HG02759 (cell line): ENCODE data around the gene GPX3.

Experiments used
- ATAC-seq: cut with Tn5 transposase; IDR thresholded peaks from one replicate; pipeline ENCODE4 v1.9.1; 2021; ENCODE audit warnings: mild to moderate bottlenecking, moderate library complexity; ENCODE audit not compliant: unreplicated experiment

The GPX3 gene, protein sequence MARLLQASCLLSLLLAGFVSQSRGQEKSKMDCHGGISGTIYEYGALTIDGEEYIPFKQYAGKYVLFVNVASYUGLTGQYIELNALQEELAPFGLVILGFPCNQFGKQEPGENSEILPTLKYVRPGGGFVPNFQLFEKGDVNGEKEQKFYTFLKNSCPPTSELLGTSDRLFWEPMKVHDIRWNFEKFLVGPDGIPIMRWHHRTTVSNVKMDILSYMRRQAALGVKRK

DNA sequence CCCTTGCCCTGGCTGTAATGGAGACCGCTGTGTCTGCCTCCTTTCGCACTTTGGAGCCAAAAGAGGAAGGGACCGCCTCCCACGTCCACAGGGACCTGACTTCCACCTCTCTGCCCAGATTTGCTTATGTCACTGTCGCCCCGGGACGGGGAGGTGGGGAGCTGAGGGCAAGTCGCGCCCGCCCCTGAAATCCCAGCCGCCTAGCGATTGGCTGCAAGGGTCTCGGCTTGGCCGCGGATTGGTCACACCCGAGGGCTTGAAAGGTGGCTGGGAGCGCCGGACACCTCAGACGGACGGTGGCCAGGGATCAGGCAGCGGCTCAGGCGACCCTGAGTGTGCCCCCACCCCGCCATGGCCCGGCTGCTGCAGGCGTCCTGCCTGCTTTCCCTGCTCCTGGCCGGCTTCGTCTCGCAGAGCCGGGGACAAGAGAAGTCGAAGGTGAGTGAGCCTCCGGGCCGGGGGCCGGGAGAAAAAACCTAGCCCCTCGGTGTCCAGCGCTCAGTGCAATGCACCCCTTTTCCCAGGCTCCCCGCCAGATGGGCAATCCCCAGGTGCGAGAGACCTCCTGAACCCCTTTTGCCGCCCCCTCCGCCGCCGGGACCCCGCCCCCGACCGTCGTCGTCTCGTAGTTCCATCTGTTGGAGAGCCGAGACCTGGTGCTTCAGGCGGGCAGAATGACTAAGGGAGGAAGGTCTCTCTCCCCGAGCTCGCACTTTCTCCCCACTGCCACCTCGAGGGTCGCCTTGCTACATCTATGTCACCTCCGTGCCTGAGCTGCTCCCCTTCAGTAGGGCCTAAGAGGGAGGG lies at the start of gene GPX3:
Gene GPX3, plus strand, starts transcription at position 288 of the 807 bp plus-strand sequence. Its CDS starts 64 bp downstream, at position 352.
- peak; percentile 78 for ATAC-seq

DNA sequence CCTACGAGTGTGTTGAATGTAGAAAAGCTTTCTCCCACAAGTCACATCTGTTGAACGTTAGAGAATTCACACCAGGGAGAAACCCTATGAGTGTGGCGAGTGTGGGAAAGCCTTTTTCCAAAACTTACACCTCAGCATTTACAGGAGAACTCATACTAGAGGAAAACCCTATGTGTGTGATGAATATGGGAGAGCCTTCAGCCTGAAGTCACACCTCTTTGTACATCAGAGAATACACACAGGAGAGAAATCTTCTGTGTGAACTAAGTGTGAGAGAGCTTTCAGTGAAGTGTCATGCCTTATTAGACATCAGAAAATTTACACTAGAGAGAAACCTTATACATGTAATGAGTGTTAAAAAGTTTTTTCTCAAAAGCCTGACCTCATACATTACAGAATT lies 41.8 kb upstream of the GPX3 start:
- no peak for ATAC-seq

DNA sequence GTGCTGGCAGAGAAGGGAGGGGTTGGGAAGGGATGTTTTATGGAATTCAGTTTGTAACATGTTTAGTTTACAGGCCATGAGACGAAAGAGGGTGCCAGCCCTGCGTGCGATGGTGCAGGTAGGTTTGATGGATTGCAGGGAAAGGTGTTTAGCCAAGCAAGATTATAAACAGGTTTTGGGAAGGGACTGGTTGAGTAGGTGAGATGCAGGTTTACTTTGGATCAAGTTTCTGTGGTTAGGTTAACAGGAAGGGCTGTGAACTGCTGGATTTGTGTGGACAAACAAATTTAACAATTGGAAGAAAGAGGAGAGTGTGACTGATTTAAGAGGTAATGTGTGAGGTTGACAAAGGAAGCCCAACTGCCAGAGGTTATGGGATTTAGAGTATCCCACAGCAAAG lies 32.6 kb upstream of the GPX3 start:
- ATAC-seq = no peak

DNA sequence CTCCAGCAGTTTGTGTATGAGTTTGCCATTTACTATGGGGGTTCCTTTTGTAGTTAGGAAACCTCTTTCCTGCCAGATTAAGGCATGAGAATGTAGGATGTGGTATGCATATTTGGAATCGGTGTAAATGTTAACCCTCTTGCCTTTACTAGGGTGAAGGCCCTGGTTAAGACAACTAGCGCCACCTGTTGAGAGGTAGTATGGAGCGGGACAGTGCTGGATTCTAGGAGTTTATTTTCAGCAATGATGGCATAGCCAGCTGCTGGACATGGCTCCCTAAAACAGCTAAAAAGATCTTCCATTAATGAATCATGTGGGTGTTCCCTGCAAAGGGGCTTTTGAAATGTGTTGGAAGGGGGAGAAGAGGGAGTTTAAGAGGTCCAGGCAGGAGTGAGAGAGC lies 30.7 kb upstream of the GPX3 start:
- ATAC-seq = no peak

DNA sequence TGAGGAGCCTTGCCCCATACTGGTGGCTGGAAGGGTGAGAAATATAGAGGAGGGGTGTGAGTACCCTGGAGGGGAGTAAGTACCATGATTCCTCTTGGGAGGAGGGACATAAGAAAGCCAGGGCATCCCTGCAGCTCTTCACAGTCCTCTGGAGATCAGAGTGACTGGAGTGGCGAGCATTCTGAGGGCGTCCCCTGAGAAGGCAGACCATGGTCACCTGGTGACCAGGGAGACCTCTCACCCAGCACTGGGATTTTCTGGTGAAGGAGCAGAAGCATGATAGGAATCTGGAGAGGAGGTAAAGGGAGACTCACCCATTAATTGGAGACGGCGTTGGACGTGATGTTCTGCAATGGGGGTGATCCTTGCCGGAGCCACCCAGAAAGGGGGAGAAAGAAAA lies 27.7 kb upstream of the GPX3 start:
- ATAC-seq = no peak

DNA sequence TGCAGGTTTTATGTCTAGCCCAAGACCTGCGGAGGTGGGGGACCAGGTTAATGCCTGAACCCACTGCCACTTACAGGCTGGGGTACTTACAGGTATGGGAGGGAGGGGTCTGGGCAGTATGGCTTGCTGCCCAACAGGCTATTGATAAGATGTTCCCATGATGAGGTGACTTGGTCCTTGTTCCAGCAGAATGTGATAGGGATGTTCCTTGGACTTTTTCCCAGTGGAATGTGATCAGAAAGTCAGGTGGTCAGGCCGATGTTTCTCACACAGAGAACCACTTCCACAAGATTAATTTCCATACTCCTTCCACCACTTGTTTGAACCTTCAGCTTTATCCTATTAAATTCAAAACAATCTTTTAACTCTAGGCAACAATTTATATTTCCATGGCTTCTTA lies 27.0 kb upstream of the GPX3 start:
- no peak for ATAC-seq

DNA sequence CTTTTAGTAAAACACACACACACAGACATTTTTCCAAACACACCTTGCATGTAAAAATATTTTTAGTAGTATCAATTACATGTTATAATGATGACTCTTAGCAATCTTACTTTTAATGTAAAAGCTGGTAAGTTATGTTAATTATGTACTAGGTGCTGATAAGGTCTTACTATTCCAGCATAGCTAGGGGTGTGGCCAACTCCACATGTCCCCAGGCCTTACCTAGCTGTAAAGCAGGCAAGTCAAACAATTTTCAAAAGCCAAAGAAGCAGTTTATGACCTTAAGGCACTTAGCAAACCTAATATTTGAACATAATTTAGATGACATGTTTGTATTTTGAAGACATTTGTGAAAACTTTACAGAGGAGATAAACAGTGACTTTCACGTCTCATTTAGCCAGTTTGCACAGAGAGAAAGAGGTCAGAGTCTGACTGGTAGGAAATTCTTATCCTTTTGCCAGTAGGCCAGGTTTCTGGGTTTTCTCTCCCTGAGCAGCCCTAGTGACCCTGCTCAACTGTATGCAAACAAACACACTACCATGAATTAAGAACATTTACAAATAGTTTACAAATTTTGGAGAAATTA lies 26.5 kb upstream of the GPX3 start:
- no peak for ATAC-seq

DNA sequence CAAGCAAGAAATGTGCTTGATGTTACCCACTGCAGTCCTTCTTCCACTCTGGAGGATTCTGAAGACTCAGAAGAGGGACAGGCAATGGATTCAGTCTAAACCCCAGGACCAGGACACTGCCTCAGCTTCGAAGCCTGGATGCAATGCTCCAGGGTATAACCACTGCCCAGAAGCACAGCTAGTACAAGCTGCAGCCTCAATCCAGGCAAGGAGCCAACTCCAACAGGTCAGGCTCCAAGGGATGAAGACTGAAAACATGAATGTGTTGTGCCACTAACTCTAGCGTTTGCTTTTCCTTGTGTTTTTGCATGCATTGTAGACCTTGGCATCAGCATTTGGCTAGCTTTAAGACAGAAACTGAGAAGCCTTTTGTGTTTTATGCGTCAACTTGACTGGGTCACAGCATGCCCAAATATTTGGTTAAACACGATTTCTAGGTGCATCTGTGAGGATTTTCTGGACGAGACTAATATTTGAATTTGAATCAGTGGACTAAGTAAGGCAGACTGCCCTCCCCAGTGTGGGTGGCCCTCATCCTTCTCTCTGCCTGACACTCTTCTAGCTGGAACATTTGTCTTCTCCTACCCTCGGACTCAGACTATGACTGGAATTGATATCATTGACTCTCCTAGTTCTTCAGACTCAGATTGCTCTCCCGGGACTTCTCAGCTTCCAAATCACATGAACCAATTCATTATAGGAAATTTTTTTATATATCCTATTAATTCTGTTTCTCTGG lies 20.5 kb upstream of the GPX3 start:
- no peak for ATAC-seq

DNA sequence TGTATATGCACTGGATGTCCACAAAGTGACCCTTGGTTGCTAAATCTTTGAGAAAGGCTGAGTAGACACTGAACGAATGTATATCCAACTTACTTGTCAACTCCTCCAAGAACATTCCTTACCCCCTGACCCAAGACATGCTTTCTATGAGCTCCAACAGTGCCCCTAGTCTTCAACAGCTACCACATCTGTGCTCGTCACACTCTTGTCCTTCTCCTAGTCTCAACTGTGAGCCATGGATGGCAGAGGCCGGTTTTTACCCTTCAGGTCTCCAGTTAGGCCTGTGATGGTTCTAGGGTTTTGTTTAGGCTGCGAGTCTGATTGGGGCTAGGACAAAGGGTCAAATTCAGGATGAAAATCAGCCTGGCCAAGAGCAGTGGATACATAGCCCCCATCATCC lies 19.0 kb upstream of the GPX3 start:
- ATAC-seq = no peak

DNA sequence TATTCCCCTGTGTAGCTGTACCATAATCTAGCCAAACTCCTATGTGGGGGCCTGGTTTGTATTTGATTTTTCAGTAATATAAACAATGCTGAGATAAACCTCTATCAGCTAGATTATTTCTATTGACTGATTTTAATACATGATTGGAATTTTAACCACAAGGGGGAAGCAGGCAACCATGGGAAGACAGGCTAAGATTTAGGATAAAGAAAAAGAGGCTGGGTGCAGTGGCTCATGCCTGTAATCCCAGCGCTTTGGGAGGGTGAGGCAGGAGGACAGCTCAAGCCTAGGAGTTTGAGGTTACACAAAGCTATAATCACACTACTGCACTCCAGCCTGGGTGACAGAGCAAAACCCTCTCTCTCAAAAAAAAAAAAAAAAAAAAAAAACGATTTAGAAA lies 18.1 kb upstream of the GPX3 start:
- no peak for ATAC-seq

DNA sequence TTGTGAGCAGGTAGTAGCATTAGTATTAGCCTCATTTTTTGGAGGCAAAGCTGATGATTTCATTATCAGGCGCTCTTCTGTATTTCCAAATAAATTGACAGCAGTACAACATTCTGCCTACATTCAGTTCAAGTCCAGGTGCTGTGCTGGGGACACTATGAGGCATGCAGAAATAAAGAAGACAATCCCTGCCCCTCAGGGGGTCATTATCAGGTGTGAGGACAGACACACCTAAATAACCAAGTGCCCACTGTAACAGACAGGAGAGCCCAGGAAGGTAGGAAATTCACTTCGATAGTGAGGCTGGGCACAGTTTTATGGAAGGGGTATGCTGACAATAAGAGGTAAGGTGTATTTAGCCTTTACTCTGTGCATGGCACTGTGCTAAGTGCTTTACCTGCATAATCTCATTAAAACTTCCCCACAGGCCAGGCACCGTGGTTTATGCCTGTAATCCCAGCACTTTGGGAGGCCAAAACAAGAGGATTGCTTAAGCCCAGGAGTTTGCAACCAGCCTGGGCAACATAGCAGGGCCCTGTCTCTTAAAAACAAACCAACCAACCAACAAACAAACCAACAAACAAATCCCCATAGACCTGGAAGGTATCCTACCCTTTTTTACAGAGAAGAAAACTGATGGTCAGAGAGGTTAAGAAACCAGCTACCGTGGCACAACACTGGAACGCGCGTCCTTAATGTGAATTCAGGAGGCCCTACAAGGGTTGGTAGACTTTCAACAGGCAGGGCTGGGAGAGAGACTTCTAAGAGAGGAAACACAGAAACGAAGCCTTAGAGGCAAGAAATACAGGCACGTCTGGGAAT lies 17.5 kb upstream of the GPX3 start:
- ATAC-seq = no peak

DNA sequence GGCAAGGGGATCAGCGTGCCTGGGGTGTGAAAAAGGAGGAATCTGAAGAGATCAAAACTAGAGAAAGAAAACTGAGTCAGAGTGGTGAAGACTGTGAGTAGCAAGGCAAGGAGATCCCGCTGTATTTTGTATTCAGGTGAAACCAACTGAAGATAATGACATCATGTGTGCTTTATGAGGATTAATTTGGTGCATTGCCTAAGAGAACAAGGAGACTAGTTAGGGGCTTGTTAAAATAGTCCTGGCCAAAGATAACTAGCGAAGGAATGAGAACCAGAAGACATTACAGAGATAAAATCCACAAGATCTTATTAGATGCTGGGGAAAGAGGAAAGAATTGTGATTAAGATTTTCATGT lies 16.9 kb upstream of the GPX3 start:
- no peak for ATAC-seq

DNA sequence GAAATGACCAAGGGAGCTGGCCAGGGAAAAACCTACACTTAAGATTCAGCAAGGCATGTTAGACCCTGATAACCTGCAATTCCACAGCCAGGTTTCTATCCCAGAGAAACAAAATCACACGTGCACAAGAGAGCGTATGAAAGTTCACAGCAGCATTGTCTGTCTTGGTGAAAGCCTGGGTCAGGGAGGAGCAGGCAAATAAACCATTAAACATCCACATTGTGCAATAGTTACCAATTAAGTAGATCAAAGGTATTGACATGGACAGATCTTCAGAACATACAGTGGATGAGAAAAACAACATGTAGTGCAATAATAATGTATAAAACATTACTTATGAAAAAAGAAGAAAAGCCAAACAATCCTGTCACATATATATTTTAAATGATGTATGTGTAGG lies 15.9 kb upstream of the GPX3 start:
- no peak for ATAC-seq

DNA sequence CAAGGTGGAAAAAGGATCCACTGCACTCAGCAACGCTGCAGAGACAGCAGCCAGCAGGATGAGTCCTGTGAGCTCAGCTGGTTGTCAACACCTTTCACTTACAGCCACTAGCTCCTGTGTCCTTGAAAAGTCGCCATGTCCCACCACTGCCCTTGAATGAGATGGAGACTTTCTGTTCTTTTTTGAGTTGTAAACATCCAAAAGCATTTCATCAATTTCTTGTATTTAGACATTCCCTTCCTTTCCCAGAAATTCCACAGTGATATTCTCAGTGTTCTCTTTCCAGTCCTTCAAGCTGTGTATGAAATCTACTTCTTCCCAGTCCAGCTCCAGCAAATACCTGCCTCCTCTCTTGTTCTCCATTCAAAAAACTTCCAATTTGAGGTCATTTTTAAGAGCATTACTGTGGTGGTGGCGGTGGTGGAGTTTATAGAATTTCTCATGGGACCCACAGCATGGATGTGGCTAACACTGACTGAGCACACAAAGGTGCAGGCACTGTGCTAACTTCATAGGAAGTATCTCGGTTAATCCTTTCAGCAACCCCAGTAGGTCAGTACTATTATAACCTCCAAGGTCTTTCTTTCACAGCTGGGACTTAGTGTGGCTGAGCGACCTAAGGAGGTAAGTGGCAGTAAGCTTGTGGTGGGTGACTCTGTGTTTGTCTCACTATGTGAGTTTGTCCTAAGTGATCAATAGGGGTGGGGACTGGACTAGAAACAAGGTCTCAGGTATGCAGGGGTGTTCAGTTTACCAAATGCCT lies 15.0 kb upstream of the GPX3 start:
- ATAC-seq = no peak

DNA sequence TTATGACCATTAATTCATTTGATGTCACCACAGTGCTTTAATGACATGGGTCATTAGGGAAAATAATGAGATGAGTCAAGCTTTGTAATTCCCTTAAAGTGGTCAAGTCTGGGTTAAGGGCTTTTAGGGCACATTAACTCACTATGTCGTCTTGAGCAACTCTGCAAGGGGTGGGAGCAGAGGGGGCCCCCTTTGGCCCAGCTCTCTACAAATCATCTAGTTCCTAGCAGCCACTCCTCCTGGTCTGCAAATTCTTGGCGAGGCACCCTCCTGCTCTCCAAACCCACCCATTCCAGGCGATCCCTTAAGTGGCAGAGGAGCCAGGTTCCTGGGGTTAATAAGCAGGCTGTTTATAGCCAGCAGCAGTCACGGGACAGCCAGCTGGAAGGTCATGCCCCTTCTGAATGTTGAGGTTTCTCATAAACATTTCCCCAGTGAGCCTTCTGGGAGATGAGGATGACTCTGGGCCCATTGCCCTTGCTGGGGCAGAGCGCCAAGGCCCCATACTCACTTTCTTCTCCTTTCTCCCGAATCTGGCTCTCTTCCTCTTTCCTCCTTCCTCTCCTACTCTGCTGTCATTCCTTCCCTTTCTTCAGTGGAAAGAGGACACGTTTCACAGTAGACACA lies 14.3 kb upstream of the GPX3 start:
- ATAC-seq = no peak

DNA sequence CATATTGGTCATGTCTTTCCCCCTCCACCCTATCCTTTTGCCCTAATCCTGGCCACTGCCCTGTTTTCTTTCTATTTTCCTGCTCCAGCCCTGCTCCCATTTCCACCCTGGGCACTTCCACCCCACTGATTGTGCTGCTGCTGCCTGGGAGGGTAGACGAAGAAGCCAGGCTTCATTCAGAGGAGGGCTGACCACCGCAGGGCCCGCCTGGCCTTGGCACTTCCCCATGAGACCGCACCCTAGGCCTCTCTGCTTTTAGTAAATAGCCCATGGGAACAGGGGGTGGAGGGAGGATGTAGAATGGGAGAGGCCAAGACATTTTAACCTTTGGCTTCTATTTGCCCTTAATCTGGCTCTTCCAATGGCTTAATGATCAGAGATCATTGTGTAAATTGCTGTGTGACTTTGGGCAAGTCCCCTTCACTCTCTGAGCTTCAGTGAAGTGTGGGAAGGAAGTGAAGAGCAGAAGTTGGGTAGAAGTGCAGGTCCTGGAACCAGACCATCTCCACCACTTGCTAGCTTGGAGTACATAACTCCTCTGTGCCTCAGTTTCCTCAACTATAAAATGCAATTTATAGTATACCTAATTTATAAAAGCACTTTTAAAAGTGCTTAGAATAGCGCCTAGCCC lies 13.6 kb upstream of the GPX3 start:
- ATAC-seq = no peak

DNA sequence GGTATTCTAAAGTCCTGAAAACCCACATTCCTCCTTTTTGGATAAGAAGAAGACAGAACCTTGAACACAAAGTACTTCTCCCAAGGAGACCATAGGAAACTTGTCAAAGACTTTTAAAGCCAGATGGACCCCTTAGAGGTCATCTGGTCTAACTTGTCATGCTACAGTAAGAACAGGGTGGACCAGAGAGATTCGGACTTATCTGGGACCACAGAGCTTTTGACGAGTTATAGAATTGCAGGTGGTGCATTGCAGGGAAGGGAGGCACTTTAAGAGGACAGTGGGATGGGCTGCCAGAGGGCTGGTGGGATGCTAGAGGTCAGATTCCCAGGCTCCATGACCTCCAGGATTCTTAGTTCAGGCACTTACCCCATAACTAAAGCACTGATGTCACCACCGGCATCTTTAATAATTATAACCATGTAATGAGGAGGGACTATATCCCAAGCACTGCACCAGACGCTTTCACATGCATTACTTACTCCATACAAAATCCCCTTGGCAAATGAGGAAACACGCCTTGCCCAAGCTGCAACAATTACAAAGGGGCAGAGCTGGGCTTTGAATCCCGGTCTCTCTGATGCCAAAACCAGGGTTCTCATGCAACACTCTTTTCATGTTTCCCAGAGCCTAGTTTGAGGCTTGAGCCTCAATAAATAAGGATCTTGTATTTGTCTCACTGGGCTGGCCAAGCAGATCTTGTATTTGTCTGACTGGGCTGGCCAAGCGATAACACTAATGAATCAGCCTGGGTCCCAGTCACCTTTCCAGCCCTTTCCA lies 12.8 kb upstream of the GPX3 start:
- no peak for ATAC-seq

DNA sequence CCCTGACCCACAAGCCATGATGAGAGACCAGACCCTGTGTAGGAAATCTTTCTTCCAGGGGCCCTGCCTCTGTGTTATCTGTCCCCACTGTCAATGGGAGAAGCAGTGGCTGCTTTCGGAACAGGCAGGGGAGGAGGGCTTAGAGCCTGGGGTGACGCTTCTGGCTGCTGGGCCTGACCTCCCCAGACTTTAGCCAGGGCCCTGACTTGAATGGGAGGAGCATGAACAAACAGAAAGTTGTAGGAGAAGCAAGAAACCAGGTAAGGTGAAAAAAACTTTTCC lies 12.2 kb upstream of the GPX3 start:
- no peak for ATAC-seq

DNA sequence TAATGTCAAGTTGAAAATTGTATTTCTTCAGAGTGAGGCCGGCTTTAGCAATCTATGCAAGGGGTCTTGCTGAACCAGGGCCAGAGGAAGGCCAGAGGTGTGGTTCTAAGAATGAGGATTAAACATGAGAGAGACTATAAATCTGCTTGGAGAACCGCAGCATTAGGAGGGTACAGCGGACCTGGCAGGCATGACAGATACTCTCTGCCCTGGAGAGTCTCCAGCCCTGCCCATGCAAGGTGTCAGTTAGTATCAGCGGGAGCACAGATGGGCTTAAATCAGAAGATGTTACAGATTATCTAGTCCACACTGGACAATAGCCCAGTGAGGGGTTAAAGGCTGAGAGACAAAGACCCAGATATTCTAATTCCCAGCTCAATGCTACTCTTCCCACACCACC lies 11.5 kb upstream of the GPX3 start:
- ATAC-seq = no peak
